Small intestine (tissue), 4 donors: ENCODE data around the gene NKPD1. TPM values are rescaled to one million over a fixed set of nuclear protein-coding genes. Genes with fewer than 3 reads are reported as not detected.

Experiments used
- polyA plus RNA-seq, 4 donors: library from polyadenylated mRNA; stranded (reverse) in 3 of 4; unstranded in 1 of 4; fragments of 200-250 nt in 3 of 4; fragments of 120-200 nt in 1 of 4; gene quantifications; one replicate each; pipeline versions ENCODE4 v1.2.1 to v1.2.3, GENCODE V29; 2013
- donor health status: healthy with polysubstance abuse.
- donor health status: Bipolar disorder and iron deficiency.
- donor health status: healthy.

NKPD1 gene
- polyA plus RNA-seq, 4 donors = 0.09 to 0.13 TPM; not detected in 2

Other genes starting within 250 kb of the NKPD1 start
- gene APOC1, start 246.4 kb downstream of the NKPD1 start, polyA plus RNA-seq = 10 to 100 TPM in 2 of 4 donors, 1 to 10 TPM in 2; 3.1 to 65.1 (median 13.4) TPM
- not detected for gene APOC4, start 218.7 kb downstream of the NKPD1 start, polyA plus RNA-seq
- gene APOC2, start 214.9 kb downstream of the NKPD1 start, polyA plus RNA-seq = 100 to 1,000 TPM in 1 of 4 donors, 10 to 100 TPM in 3; 23.4 to 214 (median 70.1) TPM
- gene CLPTM1, start 205.6 kb downstream of the NKPD1 start, polyA plus RNA-seq = 100 to 1,000 TPM in 1 of 4 donors, 10 to 100 TPM in 3; 63.0 to 101 (median 80.9) TPM
- gene RELB, start 159.5 kb downstream of the NKPD1 start, polyA plus RNA-seq = 10 to 100 TPM; 10.5 to 41.3 (median 17.6) TPM
- gene CLASRP, start 121.9 kb downstream of the NKPD1 start, polyA plus RNA-seq = 100 to 1,000 TPM in 1 of 4 donors, 10 to 100 TPM in 3; 55.3 to 117 (median 80.4) TPM
- gene ZNF296, start 84.5 kb downstream of the NKPD1 start, polyA plus RNA-seq = 10 to 100 TPM in 1 of 4 donors, 1 to 10 TPM in 3; 4.7 to 10.3 (median 7.6) TPM
- gene GEMIN7, start 81.7 kb downstream of the NKPD1 start, polyA plus RNA-seq = 10 to 100 TPM; 25.3 to 49.7 (median 35.4) TPM
- 10 to 100 TPM; 19.5 to 47.0 (median 31.6) TPM for gene PPP1R37, start 67.8 kb downstream of the NKPD1 start, polyA plus RNA-seq
- gene TRAPPC6A, start 17.3 kb upstream of the NKPD1 start, polyA plus RNA-seq = 10 to 100 TPM; 38.4 to 67.6 (median 41.7) TPM
- gene BLOC1S3, start 17.8 kb upstream of the NKPD1 start, polyA plus RNA-seq = 10 to 100 TPM in 1 of 4 donors, 1 to 10 TPM in 3; 3.6 to 12.8 (median 6.4) TPM
- gene EXOC3L2, start 84.4 kb upstream of the NKPD1 start, polyA plus RNA-seq = 1 to 10 TPM in 3 of 4 donors, under 1 TPM in 1; 0.22 to 2.7 (median 2.1) TPM
- gene MARK4, start 90.3 kb upstream of the NKPD1 start, polyA plus RNA-seq = 10 to 100 TPM in 1 of 4 donors, 1 to 10 TPM in 3; 5.1 to 14.2 (median 7.7) TPM
- gene CKM, start 161.9 kb upstream of the NKPD1 start, polyA plus RNA-seq = 10 to 100 TPM in 2 of 4 donors, 1 to 10 TPM in 1, under 1 TPM in 1; 0.09 to 30.5 (median 14.4) TPM
- under 1 TPM in 1 of 4 donors, not detected in 3; 0.06 TPM for gene KLC3, start 179.8 kb upstream of the NKPD1 start, polyA plus RNA-seq
- gene ERCC2, start 209.6 kb upstream of the NKPD1 start, polyA plus RNA-seq = 10 to 100 TPM in 2 of 4 donors, 1 to 10 TPM in 2; 3.4 to 20.3 (median 7.9) TPM
- gene PPP1R13L, start 244.1 kb upstream of the NKPD1 start, polyA plus RNA-seq = 10 to 100 TPM; 12.7 to 30.5 (median 21.3) TPM
- 1 to 10 TPM in 2 of 4 donors, under 1 TPM in 2; 0.27 to 4.1 (median 1.9) TPM for gene POLR1G, start 245.7 kb upstream of the NKPD1 start, polyA plus RNA-seq